ENCODE results near the gene PRPF6.

PRPF6 gene

GRCh38 chr20:64065062-64065973, 84.4 kb downstream of the PRPF6 start:
- DNase-seq (ENCODE audit: extremely low read depth, low read depth), result no peak
- TF ChIP-seq CTCF (IDR thresholded peaks at IDR 0.05; ENCODE audit: low read depth, low read length), result no peak

GRCh38 chr20:64065974-64066343, 85.0 kb downstream of the PRPF6 start:
- no peak for DNase-seq (ENCODE audit: extremely low read depth, low read depth)

GRCh38 chr20:64067005-64067632, 86.2 kb downstream of the PRPF6 start:
- DNase-seq (ENCODE audit: extremely low read depth, low read depth), result no peak
- TF ChIP-seq CTCF (IDR thresholded peaks at IDR 0.05; ENCODE audit: low read depth, low read length), result no peak

More at GRCh38 chr20:64065974-64066343, 85.0 kb downstream of the PRPF6 start:
- TF ChIP-seq CTCF (IDR thresholded peaks at IDR 0.05; ENCODE audit: low read depth, low read length), result no peak

- no peak for DNase-seq (ENCODE audit: extremely low read depth, low read depth)
- TF ChIP-seq CTCF (IDR thresholded peaks at IDR 0.05; ENCODE audit: low read depth, low read length), result no peak
Observed at GRCh38 chr20:64067733-64068307, 86.9 kb downstream of the PRPF6 start.

GRCh38 chr20:64068386-64069208, 87.7 kb downstream of the PRPF6 start:
- TF ChIP-seq CTCF (IDR thresholded peaks at IDR 0.05; ENCODE audit: low read depth, low read length), result no peak
- DNase-seq (ENCODE audit: extremely low read depth, low read depth), result no peak

- TF ChIP-seq CTCF (IDR thresholded peaks at IDR 0.05; ENCODE audit: low read depth, low read length), result no peak
- no peak for DNase-seq (ENCODE audit: extremely low read depth, low read depth)
Observed at GRCh38 chr20:64069209-64069613, 88.3 kb downstream of the PRPF6 start.
